ENCODE measurements around the gene LPXN. TPM values are rescaled to one million over a fixed set of nuclear protein-coding genes. Genes with fewer than 3 reads are reported as not detected.
"Not testable (repeated sequence)": the region's sequence is repeated elsewhere in the genome, so short reads cannot be mapped to it uniquely, and the experiment has no call there.

The LPXN gene
- total RNA-seq, 1 donor from 2014 or later = 4.7 TPM

- no peak overlapping the region for H3K27ac Mint-ChIP-seq
- H3K27me3 Mint-ChIP-seq = no peaks in the 10 kb centered on the region
- H3K4me1 Mint-ChIP-seq (ENCODE audit: unreplicated experiment) = peaks cover 14% of the 10 kb centered on the region
- no peaks in the 10 kb centered on the region for H3K9me3 Mint-ChIP-seq
- DNase-seq (ENCODE audit: extremely low spot score, unreplicated experiment) = no peak
- peak overlapping the region; percentile 3 for H3K4me3 Mint-ChIP-seq
- TF ChIP-seq, protein P1, sequence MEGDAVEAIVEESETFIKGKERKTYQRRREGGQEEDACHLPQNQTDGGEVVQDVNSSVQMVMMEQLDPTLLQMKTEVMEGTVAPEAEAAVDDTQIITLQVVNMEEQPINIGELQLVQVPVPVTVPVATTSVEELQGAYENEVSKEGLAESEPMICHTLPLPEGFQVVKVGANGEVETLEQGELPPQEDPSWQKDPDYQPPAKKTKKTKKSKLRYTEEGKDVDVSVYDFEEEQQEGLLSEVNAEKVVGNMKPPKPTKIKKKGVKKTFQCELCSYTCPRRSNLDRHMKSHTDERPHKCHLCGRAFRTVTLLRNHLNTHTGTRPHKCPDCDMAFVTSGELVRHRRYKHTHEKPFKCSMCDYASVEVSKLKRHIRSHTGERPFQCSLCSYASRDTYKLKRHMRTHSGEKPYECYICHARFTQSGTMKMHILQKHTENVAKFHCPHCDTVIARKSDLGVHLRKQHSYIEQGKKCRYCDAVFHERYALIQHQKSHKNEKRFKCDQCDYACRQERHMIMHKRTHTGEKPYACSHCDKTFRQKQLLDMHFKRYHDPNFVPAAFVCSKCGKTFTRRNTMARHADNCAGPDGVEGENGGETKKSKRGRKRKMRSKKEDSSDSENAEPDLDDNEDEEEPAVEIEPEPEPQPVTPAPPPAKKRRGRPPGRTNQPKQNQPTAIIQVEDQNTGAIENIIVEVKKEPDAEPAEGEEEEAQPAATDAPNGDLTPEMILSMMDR (conservative IDR thresholded peaks at IDR 0.05) = no peak
- peaks cover 3% of the 10 kb centered on the region for H3K36me3 Mint-ChIP-seq
Observed at GRCh38 chr11:58574881-58575280, 775 bp downstream of the LPXN start.

DNA sequence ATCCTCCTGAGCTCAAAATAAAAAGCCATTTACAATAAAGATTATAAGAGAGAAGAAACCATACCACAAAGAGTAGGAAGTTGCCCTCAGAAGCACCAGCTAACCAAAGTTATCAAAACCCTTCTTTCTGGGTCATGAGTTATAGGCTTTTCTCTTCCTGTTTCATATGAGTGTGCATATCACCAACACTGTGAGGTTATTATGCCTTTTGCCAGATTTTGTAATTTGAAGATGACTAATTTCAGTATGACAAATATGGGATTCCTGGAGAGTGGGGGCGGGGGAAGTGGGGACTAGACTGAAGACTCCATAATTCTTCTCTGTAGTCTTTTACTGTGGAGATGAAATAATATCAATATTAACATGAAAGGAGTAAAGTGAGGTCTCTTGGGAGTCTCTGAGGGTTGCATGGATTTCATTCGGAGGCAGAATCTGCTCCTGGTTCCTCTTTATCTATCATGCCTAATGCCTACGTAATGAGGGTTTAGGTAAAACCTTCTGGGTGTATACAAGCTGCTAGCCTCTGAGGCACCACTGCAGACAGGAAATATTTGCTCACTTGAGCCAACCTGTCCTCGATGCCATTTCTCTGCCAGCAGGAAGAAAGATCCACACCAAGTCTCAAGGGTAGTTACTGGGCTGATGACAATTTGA is 2.1 kb downstream of the LPXN start:
- Mint-ChIP-seq H3K27ac (no peak overlapping the region), H3K4me3 (no peak overlapping the region), H3K4me1 (ENCODE audit: unreplicated experiment) (peaks cover 10% of the 10 kb centered on the region), H3K27me3 (no peaks in the 10 kb centered on the region), H3K36me3 (peaks cover 3% of the 10 kb centered on the region), H3K9me3 (no peaks in the 10 kb centered on the region)
- TF ChIP-seq, protein P1 (conservative IDR thresholded peaks at IDR 0.05) = no peak
- DNase-seq (ENCODE audit: extremely low spot score, unreplicated experiment) = no peak

DNA sequence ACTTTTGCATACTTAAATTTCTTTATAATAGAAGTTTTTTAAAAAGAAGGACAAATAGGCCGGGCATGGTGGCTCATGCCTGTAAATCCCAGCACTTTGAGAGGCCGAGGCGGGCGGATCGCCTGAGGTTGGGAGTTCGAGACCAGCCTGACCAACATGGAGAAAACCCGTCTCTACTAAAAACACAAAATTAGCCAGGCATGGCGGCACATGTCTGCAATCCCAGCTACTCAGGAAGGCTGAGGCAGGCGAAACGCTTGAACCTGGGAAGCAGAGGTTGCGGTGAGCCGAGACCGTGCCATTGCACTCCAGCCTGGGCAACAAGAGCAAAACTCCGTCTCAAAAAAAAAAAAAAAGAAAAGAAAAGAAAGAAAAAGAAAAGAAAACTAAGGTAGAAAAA is 2.8 kb downstream of the LPXN start:
- H3K9me3 Mint-ChIP-seq; H3K27me3 Mint-ChIP-seq; H3K27ac Mint-ChIP-seq; H3K4me3 Mint-ChIP-seq; DNase-seq (ENCODE audit: extremely low spot score, unreplicated experiment); H3K36me3 Mint-ChIP-seq: not testable (repeated sequence)
- peaks cover 10% of the 10 kb centered on the region for H3K4me1 Mint-ChIP-seq (ENCODE audit: unreplicated experiment)

DNA sequence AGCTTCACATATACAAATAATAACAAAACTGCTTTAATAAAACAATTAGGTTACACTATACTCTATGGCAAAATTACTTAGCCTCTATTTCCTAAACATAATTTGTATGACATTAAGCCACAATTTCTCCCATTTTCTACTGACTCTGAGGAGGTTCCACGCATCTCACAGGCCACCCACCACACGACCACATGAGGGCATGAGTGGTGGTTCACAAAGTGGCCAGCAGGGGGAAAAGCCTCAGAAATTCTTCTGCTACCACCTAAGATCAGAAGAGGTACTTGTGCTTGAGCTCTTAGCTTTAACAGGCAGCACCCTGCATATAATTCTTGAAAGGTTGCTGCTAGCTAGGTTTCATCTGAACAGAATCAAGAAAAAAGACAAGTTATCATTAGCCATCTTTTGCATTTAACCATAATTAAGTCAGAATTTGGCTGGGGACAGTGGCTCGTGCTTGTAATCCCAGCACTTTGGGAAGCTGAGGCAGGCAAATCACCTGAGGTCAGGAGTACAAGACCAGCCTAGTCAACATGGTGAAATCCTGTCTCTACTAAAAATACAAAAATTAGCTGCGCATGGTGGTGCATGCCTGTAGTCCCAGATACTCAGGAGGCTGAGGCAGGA is 7.7 kb downstream of the LPXN start:
- Mint-ChIP-seq H3K27me3 (no peaks in the 10 kb centered on the region), H3K4me1 (ENCODE audit: unreplicated experiment) (no peaks in the 10 kb centered on the region), H3K27ac (no peak overlapping the region), H3K36me3 (peaks cover 7% of the 10 kb centered on the region), H3K9me3 (no peaks in the 10 kb centered on the region), H3K4me3 (no peak overlapping the region)
- no peak for DNase-seq (ENCODE audit: extremely low spot score, unreplicated experiment)
- TF ChIP-seq, protein P1 (conservative IDR thresholded peaks at IDR 0.05) = peak; percentile 83

DNA sequence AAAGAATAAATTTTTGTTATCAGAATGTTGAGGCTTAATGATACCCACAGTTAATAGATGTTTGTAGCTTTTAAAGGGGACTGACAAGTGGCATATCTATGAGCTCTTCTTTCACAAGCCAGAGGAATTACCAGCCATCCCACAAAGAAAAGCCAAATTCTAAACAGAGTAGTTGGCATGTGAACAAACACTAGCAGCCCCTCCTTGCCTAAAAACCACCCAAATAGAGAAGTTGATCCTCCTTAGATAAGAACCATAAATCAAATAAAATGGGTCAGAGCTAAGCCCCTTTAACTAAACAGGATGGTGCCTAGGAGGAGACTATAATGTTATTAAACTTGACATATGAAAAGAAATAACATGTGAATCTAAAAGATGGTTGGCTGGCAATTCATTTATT is 11.4 kb downstream of the LPXN start:
- no peaks in the 10 kb centered on the region for H3K27me3 Mint-ChIP-seq
- TF ChIP-seq, protein P1 (conservative IDR thresholded peaks at IDR 0.05) = no peak
- no peak for DNase-seq (ENCODE audit: extremely low spot score, unreplicated experiment)
- no peaks in the 10 kb centered on the region for H3K4me1 Mint-ChIP-seq (ENCODE audit: unreplicated experiment)
- no peak overlapping the region for H3K27ac Mint-ChIP-seq
- no peak overlapping the region for H3K4me3 Mint-ChIP-seq
- H3K36me3 Mint-ChIP-seq = peaks cover 4% of the 10 kb centered on the region
- no peaks in the 10 kb centered on the region for H3K9me3 Mint-ChIP-seq

GRCh38 chr11:58562375-58562800 is 13.3 kb downstream of the LPXN start:
- no peak for DNase-seq (ENCODE audit: extremely low spot score, unreplicated experiment)
- Mint-ChIP-seq H3K36me3 (peaks cover 4% of the 10 kb centered on the region), H3K27me3 (no peaks in the 10 kb centered on the region), H3K4me3 (no peak overlapping the region), H3K9me3 (no peaks in the 10 kb centered on the region), H3K27ac (peak overlapping the region; percentile 2), H3K4me1 (ENCODE audit: unreplicated experiment) (no peaks in the 10 kb centered on the region)
- TF ChIP-seq, protein P1 (conservative IDR thresholded peaks at IDR 0.05) = no peak
